H1 (cell line): ENCODE measurements around the gene NELL1. TPM values are rescaled to one million over a fixed set of nuclear protein-coding genes. Genes with fewer than 3 reads are reported as not detected.

Experiments used
- POU5F1 ChIP-seq: IDR thresholded peaks from 2 replicates; pipeline ENCODE4 v1.6.1; 2011; ENCODE audit warnings: low read depth, mild to moderate bottlenecking, low read length, moderate library complexity
- SRF ChIP-seq: IDR thresholded peaks from 2 replicates; pipeline ENCODE4 v1.6.1; 2011; ENCODE audit warnings: mild to moderate bottlenecking, low read depth, low read length, moderate library complexity
- TAF1 ChIP-seq: IDR thresholded peaks from 2 replicates; pipeline ENCODE4 v1.6.1; 2011; ENCODE audit warnings: mild to moderate bottlenecking, low read depth, low read length
- polyA plus RNA-seq, 7 experiments: library from polyadenylated mRNA; depleted of rRNA in 3 of 7; stranded (reverse) in 5 of 7; unstranded in 2 of 7; fragments of >200 nt in 5 of 7; fragments of 200-250 nt in 2 of 7; gene quantifications; 1 replicate in 5 of 7; 2 replicates in 1 of 7; 4 replicates in 1 of 7; pipeline versions ENCODE4 v1.2.1 to v1.2.3, GENCODE V29; 2011 to 2013; ENCODE audit warnings: missing spikeins in 2 of 7, mixed read lengths in 2 of 7
- total RNA-seq: library from RNA; stranded (reverse); fragmentation: NEBNext Ultra II Directional; extraction: Animal tissue kit (Norgen Biotek cat#: 25700); gene quantifications from 2 replicates; pipeline ENCODE4 v1.2.1, GENCODE V29; 2021

The NELL1 gene
- total and polyA plus RNA-seq, 2 of the 8 experiments (the other 6 are each of a cell fraction or from before 2014, with no cell fraction given) = 0.21 TPM; not detected in 1

DNA sequence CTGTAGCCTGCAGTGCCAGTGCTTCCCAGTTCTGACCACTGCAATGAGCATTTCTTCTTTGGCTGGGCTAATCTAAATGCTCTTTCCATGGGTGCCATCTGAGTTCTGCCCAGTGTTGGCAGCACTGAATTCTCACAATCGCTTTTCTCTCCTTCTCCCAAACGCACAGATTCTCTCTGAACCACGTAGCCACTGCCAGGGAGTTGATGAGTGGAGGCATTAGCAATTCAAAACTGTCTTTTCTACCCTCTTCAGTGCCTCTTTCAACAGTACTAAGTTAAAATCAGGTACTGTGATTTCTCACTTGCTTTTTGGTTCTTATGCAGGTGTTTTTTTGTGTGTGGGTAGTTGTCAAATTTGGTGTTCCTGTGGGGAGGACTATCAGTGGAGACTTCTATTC lies 778.5 kb downstream of the NELL1 start (continued):
- no peak for TF ChIP-seq TAF1
- no peak for TF ChIP-seq POU5F1
- TF ChIP-seq SRF = no peak
